Neutrophil (primary cell): Measurements from ENCODE around the gene ANKDD1A.

Experiments used
- H3K27ac ChIP-seq: fragments of 200-600 bp; sonication (generic); 2 replicates; pipeline ENCODE4 v1.5.1; 2016; ENCODE audit warnings: mild to moderate bottlenecking, moderate library complexity
- H3K27me3 ChIP-seq: fragments of 200-600 bp; sonication (generic); 2 replicates; pipeline ENCODE4 v1.6.0; 2016; ENCODE audit warnings: mild to moderate bottlenecking
- H3K36me3 ChIP-seq: fragments of 200-600 bp; sonication (generic); 2 replicates; pipeline ENCODE4 v1.5.1; 2017
- H3K4me1 ChIP-seq, 2 experiments: fragments of 200-600 bp in 1 of 2; sonication (generic) in 1 of 2; 1 replicate in 1 of 2; 2 replicates in 1 of 2; pipeline versions ENCODE4 v1.5.1 to v1.6.1; 2013 to 2016; ENCODE audit warnings: low read depth in 1 of 2, low read length in 1 of 2, mild to moderate bottlenecking in 1 of 2, moderate library complexity in 1 of 2; ENCODE audit not compliant: control insufficient read depth in 1 of 2, insufficient read depth in 1 of 2
- H3K4me3 ChIP-seq, 2 experiments: fragments of 200-600 bp in 1 of 2; sonication (generic) in 1 of 2; 1 replicate in 1 of 2; 2 replicates in 1 of 2; pipeline ENCODE4 v1.5.1; 2013 to 2016; ENCODE audit warnings: low read depth in 1 of 2, low read length in 1 of 2, mild to moderate bottlenecking in 1 of 2, moderate library complexity in 1 of 2
- H3K9me3 ChIP-seq: fragments of 200-600 bp; sonication (generic); 2 replicates; pipeline ENCODE4 v1.5.1; 2016
- TF ChIP-seq, protein P1 (sequence below): fragments of 200-600 bp; sonication (generic); IDR thresholded peaks from 2 replicates; pipeline ENCODE4 v1.5.1; 2016; ENCODE audit warnings: antibody characterized with exemption

The ANKDD1A gene

DNA sequence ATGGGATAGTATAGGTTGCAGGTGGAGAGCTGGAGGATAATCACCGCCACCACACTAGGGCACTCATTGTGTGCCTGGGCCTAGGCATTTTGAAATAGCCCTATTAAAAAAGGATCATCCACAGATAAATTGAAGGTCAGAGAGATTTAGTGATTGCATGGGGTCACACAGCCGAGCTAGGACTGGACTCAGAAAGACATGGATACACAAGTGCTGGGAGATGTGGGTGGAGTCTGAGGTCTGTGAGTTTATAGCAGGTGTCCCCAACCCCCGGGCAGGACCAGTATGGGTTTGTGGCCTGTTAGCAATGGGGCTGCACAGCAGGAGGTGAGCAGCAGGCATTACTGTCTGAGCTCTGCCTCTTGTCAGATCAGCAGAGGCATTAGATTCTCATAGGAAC lies 5.3 kb upstream of the ANKDD1A start:
- no peak overlapping the region for H3K4me3 ChIP-seq
- H3K27me3 ChIP-seq: peaks cover 36% of the 10 kb centered on the region
- no peak overlapping the region for H3K27ac ChIP-seq
- H3K36me3 ChIP-seq: no peaks in the 10 kb centered on the region
- TF ChIP-seq, protein P1, sequence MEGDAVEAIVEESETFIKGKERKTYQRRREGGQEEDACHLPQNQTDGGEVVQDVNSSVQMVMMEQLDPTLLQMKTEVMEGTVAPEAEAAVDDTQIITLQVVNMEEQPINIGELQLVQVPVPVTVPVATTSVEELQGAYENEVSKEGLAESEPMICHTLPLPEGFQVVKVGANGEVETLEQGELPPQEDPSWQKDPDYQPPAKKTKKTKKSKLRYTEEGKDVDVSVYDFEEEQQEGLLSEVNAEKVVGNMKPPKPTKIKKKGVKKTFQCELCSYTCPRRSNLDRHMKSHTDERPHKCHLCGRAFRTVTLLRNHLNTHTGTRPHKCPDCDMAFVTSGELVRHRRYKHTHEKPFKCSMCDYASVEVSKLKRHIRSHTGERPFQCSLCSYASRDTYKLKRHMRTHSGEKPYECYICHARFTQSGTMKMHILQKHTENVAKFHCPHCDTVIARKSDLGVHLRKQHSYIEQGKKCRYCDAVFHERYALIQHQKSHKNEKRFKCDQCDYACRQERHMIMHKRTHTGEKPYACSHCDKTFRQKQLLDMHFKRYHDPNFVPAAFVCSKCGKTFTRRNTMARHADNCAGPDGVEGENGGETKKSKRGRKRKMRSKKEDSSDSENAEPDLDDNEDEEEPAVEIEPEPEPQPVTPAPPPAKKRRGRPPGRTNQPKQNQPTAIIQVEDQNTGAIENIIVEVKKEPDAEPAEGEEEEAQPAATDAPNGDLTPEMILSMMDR: no peak
- H3K4me1 ChIP-seq: peaks cover 25 to 28% of the 10 kb centered on the region in 2 experiments
- no peaks in the 10 kb centered on the region for H3K9me3 ChIP-seq

DNA sequence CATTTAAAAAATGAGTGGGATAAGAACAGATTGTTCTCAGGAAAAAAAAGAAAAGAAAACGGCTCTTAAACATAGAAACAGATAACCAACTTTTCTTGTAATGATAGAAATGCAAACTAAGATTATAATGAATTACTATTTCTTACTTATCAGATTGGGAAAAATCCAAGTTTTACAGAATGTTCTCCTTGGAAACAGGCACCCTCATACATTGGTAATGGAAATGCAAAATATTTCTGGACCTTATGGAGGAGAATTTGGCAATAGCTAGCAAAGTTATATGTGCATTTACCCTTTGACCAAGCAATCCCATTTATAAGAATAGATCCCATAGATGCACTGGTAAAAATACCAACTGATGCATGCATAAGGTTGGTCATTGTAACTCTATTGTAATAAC lies 3.7 kb upstream of the ANKDD1A start:
- no peaks in the 10 kb centered on the region for H3K9me3 ChIP-seq
- H3K36me3 ChIP-seq: no peaks in the 10 kb centered on the region
- TF ChIP-seq, protein P1: no peak
- peaks cover 52% of the 10 kb centered on the region for H3K27me3 ChIP-seq
- H3K27ac ChIP-seq: no peak overlapping the region
- H3K4me1 ChIP-seq: peaks cover 16 to 20% of the 10 kb centered on the region in 2 experiments
- no peak overlapping the region for H3K4me3 ChIP-seq

DNA sequence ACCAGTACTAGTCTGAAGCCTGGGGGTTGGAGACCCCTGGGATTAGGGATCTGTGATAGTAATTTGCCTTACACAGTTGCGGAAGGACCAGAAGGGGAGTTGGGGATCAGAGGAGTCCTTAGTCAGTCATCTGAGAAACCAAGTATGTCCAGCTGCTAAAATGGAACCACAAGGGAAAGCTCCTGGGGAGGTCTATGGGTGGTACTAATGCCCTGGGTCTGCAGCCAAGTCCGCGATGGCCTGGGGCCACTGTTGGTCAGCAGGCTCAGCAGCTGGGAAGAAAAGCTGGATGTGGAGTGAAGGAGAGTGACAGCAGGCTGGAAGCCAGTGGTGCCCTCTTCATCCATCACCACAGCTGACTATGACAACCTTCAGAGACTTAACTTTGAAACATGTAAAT lies 2.2 kb upstream of the ANKDD1A start:
- H3K9me3 ChIP-seq: no peaks in the 10 kb centered on the region
- peaks cover 59% of the 10 kb centered on the region for H3K27me3 ChIP-seq

DNA sequence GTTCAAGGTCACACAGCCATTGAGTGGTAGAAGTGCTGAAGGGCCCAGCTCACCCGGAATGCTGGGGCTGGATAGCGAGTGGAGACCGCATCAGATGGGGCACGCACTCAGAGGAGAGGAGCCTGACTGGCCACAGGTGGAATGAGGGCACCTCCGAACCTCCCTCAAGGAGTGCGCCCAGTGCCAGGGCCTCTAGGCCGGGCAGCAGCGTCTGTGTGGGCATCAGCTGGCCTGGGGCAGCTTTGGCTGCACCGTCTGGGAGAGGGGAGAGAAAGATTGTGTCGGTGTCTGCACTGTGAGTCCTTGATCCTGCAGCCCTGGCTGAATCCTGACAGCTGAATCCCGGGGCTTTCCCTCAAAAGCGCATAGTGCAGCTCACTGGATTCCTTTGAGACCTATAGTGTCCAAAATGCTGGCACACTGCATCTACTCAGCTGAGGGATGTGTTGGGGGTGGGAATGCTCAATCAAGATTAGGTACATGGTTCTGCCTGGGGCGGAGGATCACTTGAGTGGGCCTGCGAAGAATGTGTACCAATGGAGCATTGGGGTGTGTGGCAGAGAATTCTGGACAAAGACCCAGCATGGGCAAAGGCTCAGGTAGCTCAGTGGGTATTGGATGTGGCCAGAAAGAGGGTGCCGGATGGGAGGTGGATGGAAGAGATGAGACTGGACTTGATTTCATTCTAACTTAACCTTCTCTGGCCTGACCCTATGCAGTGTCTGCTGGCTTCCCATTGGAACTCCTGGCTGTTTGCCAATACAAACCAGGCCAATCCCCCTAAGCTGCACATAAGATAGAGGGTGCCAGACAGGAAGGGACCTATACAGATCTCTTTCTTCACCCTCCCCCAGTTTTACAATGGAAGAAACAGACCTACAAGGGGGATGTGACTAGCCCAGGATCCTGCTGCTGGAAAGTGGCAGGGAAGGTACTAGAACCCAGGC lies 950 bp downstream of the ANKDD1A start:
- Histone ChIP-seq H3K36me3 (no peaks in the 10 kb centered on the region), H3K4me3 (no peak overlapping the region), H3K27ac (no peak overlapping the region), H3K4me1 (peaks cover 15 to 18% of the 10 kb centered on the region in 2 experiments), H3K27me3 (peaks cover 59% of the 10 kb centered on the region), H3K9me3 (no peaks in the 10 kb centered on the region)
- TF ChIP-seq, protein P1: no peak

More for the DNA sequence above, 2.2 kb upstream of the ANKDD1A start:
- no peaks in the 10 kb centered on the region for H3K36me3 ChIP-seq
- no peak overlapping the region for H3K27ac ChIP-seq
- no peak overlapping the region for H3K4me3 ChIP-seq
- TF ChIP-seq, protein P1: no peak
- peaks cover 15 to 17% of the 10 kb centered on the region in 2 experiments for H3K4me1 ChIP-seq

DNA sequence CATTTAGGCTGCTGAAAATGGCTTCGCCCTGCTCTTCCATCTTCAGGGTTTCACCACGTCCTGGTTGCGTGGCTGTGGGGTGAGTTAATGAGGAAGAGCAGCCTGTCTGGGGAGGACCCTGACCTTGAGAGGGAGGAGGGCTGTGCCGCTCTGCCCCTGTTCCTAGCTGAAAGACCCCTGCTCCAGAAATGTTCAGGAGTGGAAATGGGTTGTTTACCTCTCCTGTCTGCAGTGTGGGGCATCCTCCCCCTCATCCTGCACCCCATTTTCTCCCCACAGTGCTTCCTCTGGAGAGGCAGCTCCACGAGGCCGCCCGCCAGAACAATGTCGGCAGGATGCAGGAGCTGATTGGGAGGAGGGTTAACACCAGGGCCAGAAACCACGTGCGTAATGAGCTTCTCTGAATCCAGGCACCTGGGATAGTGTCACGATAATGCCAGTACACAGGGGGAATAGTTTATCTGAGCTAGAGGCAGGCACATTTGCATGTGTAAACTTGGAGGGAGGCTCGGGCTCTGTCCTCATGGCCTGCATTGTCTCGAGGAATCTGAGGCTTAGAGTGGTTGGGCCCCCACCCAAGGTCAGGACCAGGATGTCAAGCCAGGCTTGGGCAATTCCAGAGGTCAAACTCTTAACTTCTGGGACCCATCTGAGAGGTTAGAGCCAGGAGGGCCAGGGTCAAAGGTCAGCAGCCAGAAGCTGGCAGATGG lies 4.0 kb downstream of the ANKDD1A start:
- no peaks in the 10 kb centered on the region for H3K9me3 ChIP-seq

More for the DNA sequence above, 4.0 kb downstream of the ANKDD1A start:
- Histone ChIP-seq H3K4me1 (peaks cover 15 to 18% of the 10 kb centered on the region in 2 experiments), H3K4me3 (no peak overlapping the region), H3K36me3 (no peaks in the 10 kb centered on the region), H3K27ac (no peak overlapping the region), H3K27me3 (peaks cover 30% of the 10 kb centered on the region)
- TF ChIP-seq, protein P1: no peak
